ENCODE measurements around the gene AMBP. TPM values are rescaled to one million over a fixed set of nuclear protein-coding genes. Genes with fewer than 3 reads are reported as not detected.

AMBP gene
- total RNA-seq, 1 experiment from 2014 or later, result not detected

DNA sequence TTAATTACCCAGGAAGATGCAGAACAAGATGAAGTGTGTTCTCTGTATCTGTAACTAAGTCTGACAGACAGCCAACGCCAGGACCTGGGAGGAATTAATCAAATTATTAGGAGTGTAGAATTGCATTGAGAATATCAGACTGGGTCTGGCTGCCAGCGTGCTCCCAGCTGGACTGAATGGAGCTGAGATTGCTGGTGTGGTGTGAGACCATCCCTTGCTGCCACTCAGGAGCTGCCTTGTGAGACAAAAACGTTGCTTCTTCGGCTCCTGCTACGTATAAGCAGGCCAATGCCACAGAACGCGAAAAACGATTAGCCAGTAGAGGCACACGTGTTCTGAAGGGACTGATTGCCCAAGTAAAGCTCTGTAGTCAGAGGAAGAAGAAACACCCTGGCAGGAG, 66.8 kb downstream of the AMBP start:
- Histone ChIP-seq H3K9me2 (ENCODE audit: insufficient read depth) (no peaks in the 10 kb centered on the region), H2AFZ (no peak overlapping the region), H3K4me2 (no peak overlapping the region), H3K4me3 (no peak overlapping the region), H4K20me1 (ENCODE audit: insufficient read depth) (no peaks in the 10 kb centered on the region), H3K4me1 (replicated peaks; ENCODE audit: insufficient read depth) (no peaks in the 10 kb centered on the region), H3K36me3 (ENCODE audit: low read depth) (no peaks in the 10 kb centered on the region), H3F3A (ENCODE audit: insufficient read depth, low read depth) (no peaks in the 10 kb centered on the region), H3K79me2 (ENCODE audit: low read depth) (no peaks in the 10 kb centered on the region), H3K27ac (no peak overlapping the region), H3K27me3 (ENCODE audit: insufficient read depth, low read depth) (peaks cover 77% of the 10 kb centered on the region), H3K9me3 (ENCODE audit: insufficient read depth, low read depth) (no peaks in the 10 kb centered on the region)
- CTCF ChIA-PET, result interaction anchor here (0.6 kb wide), 1 partner anchor 557 kb away, joined by 19 read pairs; no protein-coding TSS in a partner anchor
- POLR2A ChIA-PET (ENCODE audit: unreplicated experiment), result no interaction called here
- TF ChIP-seq EZH2 (IDR thresholded peaks at IDR 0.05; ENCODE audit: low read depth) (no peak), CTCF (conservative IDR thresholded peaks at IDR 0.05) (no peak)
- no peak for DNase-seq
- intact Hi-C loops (cut with micrococcal nuclease; ENCODE audit: unreplicated experiment), result loop anchor here (5.0 kb wide), 1 partner anchor 419 kb away; no protein-coding TSS in a partner anchor
- BruUV-seq (replicated peaks), result no TSS peak

Other genes starting within 250 kb of the AMBP start
- 0.20 and 0.23 TPM in 2 replicates for gene ZNF618, start 202.0 kb downstream of the AMBP start, total RNA-seq (2021)
- gene KIF12, start 21.0 kb upstream of the AMBP start, total RNA-seq (2021), result not detected in 2 replicates
- 0.39 and 0.83 TPM in 2 replicates for gene COL27A1, start 77.2 kb upstream of the AMBP start, total RNA-seq (2021)
- not detected in 2 replicates for gene ORM1, start 244.8 kb upstream of the AMBP start, total RNA-seq (2021)

Measured in PC-9 (cell line).